Measurements from ENCODE around the gene ZDHHC21. TPM values are rescaled to one million over a fixed set of nuclear protein-coding genes. Genes with fewer than 3 reads are reported as not detected.

Gene ZDHHC21
- total and polyA plus RNA-seq, 2 of the 8 experiments (the other 6 are each of a cell fraction or from before 2014, with no cell fraction given): 1.9 to 6.0 TPM

DNA sequence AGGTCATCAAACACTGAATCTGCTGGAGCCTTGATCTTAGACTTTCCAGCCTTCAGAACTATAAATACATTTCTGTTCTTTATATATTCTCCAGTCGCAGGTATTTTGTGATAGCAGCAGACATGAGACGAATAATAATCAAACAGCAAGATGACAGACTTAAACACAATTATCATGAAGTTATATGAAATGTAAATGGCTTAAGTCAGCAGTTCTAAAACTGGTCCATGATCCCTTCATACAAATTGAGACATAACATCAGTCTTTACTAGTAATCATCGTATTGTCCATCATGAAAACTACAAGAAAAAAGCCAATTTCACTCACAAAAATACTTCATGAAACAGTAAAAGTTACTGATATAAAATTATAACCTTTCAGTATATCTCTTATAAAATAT is 101.8 kb downstream of the ZDHHC21 start:
- FAIRE-seq: no peak
- POLR2A ChIA-PET (ENCODE audit: partially characterized antibody): no interaction called here
- TF ChIP-seq MAX (IDR thresholded peaks at IDR 0.05) (no peak), KDM5A (IDR thresholded peaks at IDR 0.05; ENCODE audit: low read length) (no peak), GTF2F1 (IDR thresholded peaks at IDR 0.05; ENCODE audit: borderline replicate concordance, low read depth, low read length) (no peak), SP2 (IDR thresholded peaks at IDR 0.05; ENCODE audit: low read length) (no peak), TAF1 (IDR thresholded peaks at IDR 0.05; ENCODE audit: low read depth, low read length) (no peak), BACH1 (IDR thresholded peaks at IDR 0.05; ENCODE audit: low read length) (no peak), EGR1 (IDR thresholded peaks at IDR 0.05; ENCODE audit: borderline replicate concordance, low read depth, low read length) (no peak), SAP30 (IDR thresholded peaks at IDR 0.05; ENCODE audit: insufficient read depth, insufficient replicate concordance, low read length) (no peak), RXRA (IDR thresholded peaks at IDR 0.05; ENCODE audit: insufficient read depth, low read depth, low read length) (no peak), POLR2AphosphoS5 (IDR thresholded peaks at IDR 0.05; ENCODE audit: low read depth, low read length) (no peak), SP1 (IDR thresholded peaks at IDR 0.05; ENCODE audit: low read depth, low read length) (no peak), BCL11A (IDR thresholded peaks at IDR 0.05; ENCODE audit: low read depth in 2 of 2, low read length in 2 of 2) (no peak), GABPA (IDR thresholded peaks at IDR 0.05; ENCODE audit: borderline replicate concordance, insufficient read depth, low read length) (no peak), ZNF274 (IDR thresholded peaks at IDR 0.05; ENCODE audit: borderline replicate concordance, extremely low read depth, low read length) (no peak), CBX8 (IDR thresholded peaks at IDR 0.05; ENCODE audit: borderline replicate concordance, low read depth, low read length) (no peak), NANOG (IDR thresholded peaks at IDR 0.05; ENCODE audit: insufficient read depth, low read depth, low read length, poor library complexity, severe bottlenecking) (no peak)

More for the DNA sequence above, 101.8 kb downstream of the ZDHHC21 start:
- peaks cover 0 to 3% (median 1%) of the 10 kb centered on the region in 4 experiments; a peak in 1 of 8 replicates for H3K36me3 ChIP-seq (ENCODE audit: control insufficient read depth in 2 of 4, insufficient read depth in 4 of 4, low read length in 3 of 4)
- H2BK5ac ChIP-seq (ENCODE audit: low read depth, low read length): no peak overlapping the region
- H3K56ac ChIP-seq (replicated peaks; ENCODE audit: insufficient read length, low read depth, low read length): no peak overlapping the region
- no peak overlapping the region for H3K4me2 ChIP-seq (ENCODE audit: insufficient read depth in 1 of 2, low read depth in 2 of 2, low read length in 2 of 2)
- H4K20me1 ChIP-seq (replicated peaks in 1 of 2; ENCODE audit: control insufficient read depth in 1 of 2, insufficient read depth in 2 of 2, low read length in 2 of 2): no peaks in the 10 kb centered on the region
- no peaks in the 10 kb centered on the region for H3K23me2 ChIP-seq (ENCODE audit: low read depth, low read length)
- H3K9me3 ChIP-seq (ENCODE audit: insufficient read depth in 2 of 2, low read depth in 1 of 2, low read length in 1 of 2): no peaks in the 10 kb centered on the region
- H2BK12ac ChIP-seq (ENCODE audit: low read depth, low read length): no peak overlapping the region
- no peak overlapping the region for H2AFZ ChIP-seq (ENCODE audit: low read length)
- H3K23ac ChIP-seq (ENCODE audit: insufficient read length): no peak overlapping the region
- no peak overlapping the region for H2BK15ac ChIP-seq (ENCODE audit: low read length)
- no peak overlapping the region for H3K27ac ChIP-seq (ENCODE audit: low read depth, low read length)
- CTCF ChIA-PET (ENCODE audit: partially characterized antibody): no interaction called here
- H3K4me1 ChIP-seq (replicated peaks in 1 of 4; ENCODE audit: control insufficient read depth in 3 of 4, insufficient read depth in 4 of 4, low read length in 3 of 4): no peaks in the 10 kb centered on the region
- no peak for DNase-seq (ENCODE audit: low read depth in 1 of 2, low spot score in 2 of 2)
- H4K91ac ChIP-seq (replicated peaks; ENCODE audit: insufficient read length, low read length): no peak overlapping the region
- no peak overlapping the region for H3K4me3 ChIP-seq (ENCODE audit: extremely low read depth in 1 of 4, insufficient read depth in 2 of 4, low read depth in 3 of 4, low read length in 4 of 4)
- H4K8ac ChIP-seq (ENCODE audit: extremely low read depth, insufficient read depth, low read length): no peak overlapping the region
- no peaks in the 10 kb centered on the region for H3K79me2 ChIP-seq (ENCODE audit: control insufficient read depth in 1 of 2, insufficient read depth in 2 of 2, low read length in 2 of 2)
- no peak overlapping the region for H3K18ac ChIP-seq (ENCODE audit: extremely low read depth, low read length)
- no peaks in the 10 kb centered on the region for H3K79me1 ChIP-seq (ENCODE audit: low read depth, low read length)
- no peak overlapping the region for H2BK20ac ChIP-seq (ENCODE audit: low read length)
- H3K9ac ChIP-seq (replicated peaks in 1 of 4; ENCODE audit: extremely low read depth in 1 of 4, low read depth in 3 of 4, low read length in 3 of 4): no peak overlapping the region
- no peak overlapping the region for H2BK120ac ChIP-seq (replicated peaks; ENCODE audit: low read depth, low read length)
- H3K4ac ChIP-seq (replicated peaks; ENCODE audit: insufficient read length, low read depth, low read length): no peak overlapping the region
- no peaks in the 10 kb centered on the region for H3K27me3 ChIP-seq (replicated peaks in 1 of 4; ENCODE audit: control insufficient read depth in 3 of 4, extremely low read depth in 1 of 4, insufficient read depth in 3 of 4, low read length in 3 of 4)
- no peak overlapping the region for H2AK5ac ChIP-seq (ENCODE audit: low read depth, low read length)
- H4K5ac ChIP-seq (ENCODE audit: insufficient read length, low read depth, low read length): no peak overlapping the region
- no peak overlapping the region for H3K14ac ChIP-seq (ENCODE audit: insufficient read length)
- whole genome bisulfite sequencing, 2 experiments (ENCODE audit: extremely low coverage in 1 of 2, insufficient coverage in 1 of 2, insufficient read length in 1 of 2, insufficient replicate concordance in 2 of 2, low coverage in 1 of 2, low lambda C conversion rate in 2 of 2, missing lambda C conversion rate in 1 of 2): 93% methylated on average over 3 of the region's 3 CpGs; no CpG with 5 or more reads in 1 of the 2 experiments
